T follicular helper cell (primary cell): Measurements from ENCODE around the gene SCTR.

Source experiments
- DNase-seq: peaks from one replicate; pipeline ENCODE4 v3.0.0-alpha.2; 2020; ENCODE audit warnings: low read depth

The SCTR gene

GRCh38 chr2:119523383-119523951 lies 816 bp downstream of the SCTR start:
- no peak for DNase-seq

- DNase-seq = no peak
These were observed 1.6 kb downstream of the SCTR start for GRCh38 chr2:119522671-119523070.

GRCh38 chr2:119521433-119522050 lies 2.7 kb downstream of the SCTR start:
- DNase-seq = no peak

- no peak for DNase-seq
These were observed 3.4 kb downstream of the SCTR start for GRCh38 chr2:119520696-119521432.

- DNase-seq = no peak
These were observed 5.2 kb downstream of the SCTR start for GRCh38 chr2:119519057-119519408.

GRCh38 chr2:119518401-119519056 lies 5.8 kb downstream of the SCTR start:
- no peak for DNase-seq

GRCh38 chr2:119517433-119517832 lies 6.8 kb downstream of the SCTR start:
- peak; percentile 4 for DNase-seq

- DNase-seq = no peak
These were observed 8.2 kb downstream of the SCTR start for GRCh38 chr2:119516121-119516520.

GRCh38 chr2:119513832-119514231 lies 10.5 kb downstream of the SCTR start:
- no peak for DNase-seq

GRCh38 chr2:119512946-119513345 lies 11.3 kb downstream of the SCTR start:
- DNase-seq = no peak

GRCh38 chr2:119511989-119512388 lies 12.3 kb downstream of the SCTR start:
- DNase-seq = no peak

GRCh38 chr2:119508756-119509155 lies 15.5 kb downstream of the SCTR start:
- no peak for DNase-seq

- no peak for DNase-seq
These were observed 27.6 kb downstream of the SCTR start for GRCh38 chr2:119496682-119497081.

GRCh38 chr2:119495948-119496347 lies 28.3 kb downstream of the SCTR start:
- no peak for DNase-seq

GRCh38 chr2:119494163-119494790 lies 30.0 kb downstream of the SCTR start:
- no peak for DNase-seq

- DNase-seq = no peak
These were observed 32.3 kb downstream of the SCTR start for GRCh38 chr2:119491776-119492525.

GRCh38 chr2:119490653-119491195 lies 33.6 kb downstream of the SCTR start:
- no peak for DNase-seq

- no peak for DNase-seq
These were observed 34.2 kb downstream of the SCTR start for GRCh38 chr2:119490106-119490505.

- DNase-seq = no peak
These were observed 34.9 kb downstream of the SCTR start for GRCh38 chr2:119489232-119489952.
